ENCODE measurements around the gene ZNF280D. TPM values are rescaled to one million over a fixed set of nuclear protein-coding genes. Genes with fewer than 3 reads are reported as not detected.

The ZNF280D gene
- total RNA-seq, 1 donor: 50.7 TPM

DNA sequence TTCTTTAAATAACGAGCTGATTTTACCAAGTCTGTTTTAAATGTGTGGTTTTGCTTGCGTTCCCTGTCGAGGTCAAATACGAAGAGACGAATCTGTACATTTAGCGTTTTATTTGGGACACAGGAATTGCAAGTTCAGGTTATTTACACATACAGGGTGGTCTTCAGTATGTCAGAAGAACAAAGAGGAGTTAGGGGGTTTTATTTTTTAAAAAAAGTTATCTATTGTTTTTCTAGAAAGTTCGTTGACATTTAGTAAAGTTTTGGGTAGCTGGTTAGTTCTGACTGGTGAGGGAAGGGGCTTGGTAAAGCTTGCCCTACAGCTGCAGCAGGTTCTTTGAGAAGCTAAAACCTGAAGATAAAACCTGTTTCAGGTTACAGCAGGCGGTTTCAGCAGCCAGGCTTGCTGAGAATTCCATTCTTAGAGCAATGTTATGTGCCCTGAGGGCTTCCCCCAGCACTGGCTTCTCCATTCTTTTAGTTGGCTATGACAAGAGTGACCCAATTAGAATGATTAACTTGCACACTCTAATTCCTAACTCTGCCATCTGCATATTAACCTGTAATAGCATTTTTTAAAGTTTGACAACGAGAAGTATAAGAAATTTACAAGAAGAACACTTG lies 815 bp upstream of the ZNF280D start:
- peak overlapping the region; percentile 74 for H2AFZ ChIP-seq (ENCODE audit: low read length)
- no peaks in the 10 kb centered on the region for H3K36me3 ChIP-seq (ENCODE audit: insufficient read depth, low read length)
- H3K27ac ChIP-seq (ENCODE audit: low read depth, low read length): no peak overlapping the region

DNA sequence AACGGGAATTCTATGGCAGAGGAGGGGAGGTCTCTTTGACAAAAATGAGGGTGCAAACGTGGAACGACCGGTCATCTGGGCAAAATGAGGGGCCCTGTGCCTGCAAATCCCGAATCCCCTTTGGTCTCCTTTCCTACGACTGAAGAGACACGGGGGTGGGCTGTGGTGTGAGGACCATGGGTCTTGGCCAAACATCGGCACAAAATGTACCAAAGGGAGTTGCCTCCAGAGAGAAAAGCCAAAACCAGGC lies 498 bp downstream of the ZNF280D start:
- Histone ChIP-seq H3K9me3 (ENCODE audit: low read depth, low read length) (no peaks in the 10 kb centered on the region), H3K36me3 (ENCODE audit: insufficient read depth, low read length) (no peaks in the 10 kb centered on the region), H3K27ac (ENCODE audit: low read depth, low read length) (peak overlapping the region; percentile 68), H3K79me2 (ENCODE audit: insufficient read depth, low read length) (peaks cover 46% of the 10 kb centered on the region), H4K20me1 (ENCODE audit: insufficient read depth, low read length) (no peaks in the 10 kb centered on the region), H2AFZ (ENCODE audit: low read length) (peak overlapping the region; percentile 80), H3K4me3 (ENCODE audit: insufficient read depth, low read length) (peak overlapping the region; percentile 72), H3K4me1 (ENCODE audit: insufficient read depth, low read length) (peaks cover 20% of the 10 kb centered on the region), H3K27me3 (ENCODE audit: insufficient read depth, low read length) (no peaks in the 10 kb centered on the region), H3K4me2 (ENCODE audit: insufficient read depth, low read length) (peak overlapping the region; percentile 92)
- TF ChIP-seq, protein P1, sequence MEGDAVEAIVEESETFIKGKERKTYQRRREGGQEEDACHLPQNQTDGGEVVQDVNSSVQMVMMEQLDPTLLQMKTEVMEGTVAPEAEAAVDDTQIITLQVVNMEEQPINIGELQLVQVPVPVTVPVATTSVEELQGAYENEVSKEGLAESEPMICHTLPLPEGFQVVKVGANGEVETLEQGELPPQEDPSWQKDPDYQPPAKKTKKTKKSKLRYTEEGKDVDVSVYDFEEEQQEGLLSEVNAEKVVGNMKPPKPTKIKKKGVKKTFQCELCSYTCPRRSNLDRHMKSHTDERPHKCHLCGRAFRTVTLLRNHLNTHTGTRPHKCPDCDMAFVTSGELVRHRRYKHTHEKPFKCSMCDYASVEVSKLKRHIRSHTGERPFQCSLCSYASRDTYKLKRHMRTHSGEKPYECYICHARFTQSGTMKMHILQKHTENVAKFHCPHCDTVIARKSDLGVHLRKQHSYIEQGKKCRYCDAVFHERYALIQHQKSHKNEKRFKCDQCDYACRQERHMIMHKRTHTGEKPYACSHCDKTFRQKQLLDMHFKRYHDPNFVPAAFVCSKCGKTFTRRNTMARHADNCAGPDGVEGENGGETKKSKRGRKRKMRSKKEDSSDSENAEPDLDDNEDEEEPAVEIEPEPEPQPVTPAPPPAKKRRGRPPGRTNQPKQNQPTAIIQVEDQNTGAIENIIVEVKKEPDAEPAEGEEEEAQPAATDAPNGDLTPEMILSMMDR (IDR thresholded peaks at IDR 0.05; ENCODE audit: extremely low read depth, low read depth, low read length): no peak
- DNase-seq (ENCODE audit: insufficient read length, low spot score, missing footprints): no peak

More for the DNA sequence above, 815 bp upstream of the ZNF280D start:
- H3K9me3 ChIP-seq (ENCODE audit: low read depth, low read length): no peaks in the 10 kb centered on the region
- DNase-seq (ENCODE audit: insufficient read length, low spot score, missing footprints): no peak
- H3K4me2 ChIP-seq (ENCODE audit: insufficient read depth, low read length): peak overlapping the region; percentile 67
- peaks cover 20% of the 10 kb centered on the region for H3K4me1 ChIP-seq (ENCODE audit: insufficient read depth, low read length)
- H3K27me3 ChIP-seq (ENCODE audit: insufficient read depth, low read length): no peaks in the 10 kb centered on the region
- H4K20me1 ChIP-seq (ENCODE audit: insufficient read depth, low read length): no peaks in the 10 kb centered on the region
- TF ChIP-seq, protein P1 (IDR thresholded peaks at IDR 0.05; ENCODE audit: extremely low read depth, low read depth, low read length): no peak
- peaks cover 32% of the 10 kb centered on the region for H3K79me2 ChIP-seq (ENCODE audit: insufficient read depth, low read length)
- H3K4me3 ChIP-seq (ENCODE audit: insufficient read depth, low read length): peak overlapping the region; percentile 72

DNA sequence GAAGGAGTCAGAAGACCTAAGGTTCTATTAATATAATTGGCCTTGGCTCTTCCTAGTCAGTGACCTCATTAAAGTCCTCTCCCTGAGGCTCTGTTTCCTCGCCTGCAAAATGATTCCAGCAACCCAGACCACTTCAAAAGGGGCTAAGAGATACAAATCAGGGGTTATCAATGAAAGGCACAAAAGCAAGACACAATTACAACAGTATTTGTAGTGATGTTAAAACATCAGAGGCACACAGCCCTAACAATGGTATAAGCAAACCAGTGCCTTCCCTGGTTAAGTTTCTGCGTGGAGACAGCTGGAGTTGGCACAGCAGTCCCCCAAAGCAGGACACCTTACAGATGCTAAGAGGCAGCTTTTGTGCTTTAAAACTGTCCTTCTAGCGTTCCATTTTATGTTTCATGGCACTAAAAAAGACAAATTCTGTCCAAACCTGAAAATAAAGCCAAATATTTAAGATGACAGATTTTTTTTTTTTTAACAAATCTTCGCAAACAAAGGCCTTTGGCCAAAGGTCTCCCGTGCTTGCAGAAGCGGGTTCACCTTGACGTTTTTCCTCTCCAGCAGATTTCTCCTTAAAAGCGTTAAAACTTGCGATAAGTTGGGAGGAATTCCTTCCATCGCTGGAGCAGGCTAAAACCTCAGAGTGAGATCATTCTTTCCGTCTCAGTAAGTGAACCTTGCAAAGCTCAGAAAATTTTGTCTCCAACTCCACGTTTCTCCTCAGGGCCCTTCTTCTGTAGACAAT lies 999 bp downstream of the ZNF280D start:
- Histone ChIP-seq H3K4me2 (ENCODE audit: insufficient read depth, low read length) (peak overlapping the region; percentile 92), H3K79me2 (ENCODE audit: insufficient read depth, low read length) (peaks cover 51% of the 10 kb centered on the region), H3K27ac (ENCODE audit: low read depth, low read length) (peak overlapping the region; percentile 68), H4K20me1 (ENCODE audit: insufficient read depth, low read length) (no peaks in the 10 kb centered on the region), H2AFZ (ENCODE audit: low read length) (peak overlapping the region; percentile 80), H3K4me3 (ENCODE audit: insufficient read depth, low read length) (peak overlapping the region; percentile 72), H3K9me3 (ENCODE audit: low read depth, low read length) (no peaks in the 10 kb centered on the region), H3K4me1 (ENCODE audit: insufficient read depth, low read length) (peaks cover 20% of the 10 kb centered on the region), H3K27me3 (ENCODE audit: insufficient read depth, low read length) (no peaks in the 10 kb centered on the region), H3K36me3 (ENCODE audit: insufficient read depth, low read length) (no peaks in the 10 kb centered on the region)
- DNase-seq (ENCODE audit: insufficient read length, low spot score, missing footprints): no peak
- TF ChIP-seq, protein P1 (IDR thresholded peaks at IDR 0.05; ENCODE audit: extremely low read depth, low read depth, low read length): no peak

DNA sequence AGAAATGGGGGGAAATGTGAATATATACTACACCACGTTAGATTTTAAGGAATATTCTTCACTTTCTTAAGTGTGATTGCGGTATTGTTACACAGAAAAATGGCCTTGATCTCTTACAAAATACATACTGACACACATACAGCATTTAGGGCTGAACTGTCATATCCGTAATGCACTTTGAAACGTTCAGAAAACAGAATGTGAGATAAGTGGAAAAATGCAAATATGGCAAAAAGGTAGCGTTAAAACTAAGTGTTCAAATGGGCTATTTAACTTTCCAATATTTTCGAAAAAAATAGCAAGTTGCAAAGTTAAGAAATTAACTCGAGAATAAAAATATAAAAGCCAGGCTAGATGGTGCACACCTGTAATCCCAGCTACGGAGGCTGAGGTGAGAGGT lies 1.8 kb downstream of the ZNF280D start:
- no peaks in the 10 kb centered on the region for H3K27me3 ChIP-seq (ENCODE audit: insufficient read depth, low read length)
- peaks cover 58% of the 10 kb centered on the region for H3K79me2 ChIP-seq (ENCODE audit: insufficient read depth, low read length)
- peak overlapping the region; percentile 72 for H3K4me3 ChIP-seq (ENCODE audit: insufficient read depth, low read length)
- H4K20me1 ChIP-seq (ENCODE audit: insufficient read depth, low read length): no peaks in the 10 kb centered on the region
- peak overlapping the region; percentile 68 for H3K27ac ChIP-seq (ENCODE audit: low read depth, low read length)
- H3K4me2 ChIP-seq (ENCODE audit: insufficient read depth, low read length): peak overlapping the region; percentile 92
- TF ChIP-seq, protein P1 (IDR thresholded peaks at IDR 0.05; ENCODE audit: extremely low read depth, low read depth, low read length): no peak
- peaks cover 20% of the 10 kb centered on the region for H3K4me1 ChIP-seq (ENCODE audit: insufficient read depth, low read length)
- no peak for DNase-seq (ENCODE audit: insufficient read length, low spot score, missing footprints)
- no peaks in the 10 kb centered on the region for H3K9me3 ChIP-seq (ENCODE audit: low read depth, low read length)
- no peak overlapping the region for H2AFZ ChIP-seq (ENCODE audit: low read length)
- H3K36me3 ChIP-seq (ENCODE audit: insufficient read depth, low read length): peaks cover 3% of the 10 kb centered on the region
